Parathyroid adenoma (tissue), 2 donors: Measurements from ENCODE around the gene E2F8.

ENCODE experiments used
- H2AFZ ChIP-seq: fragments of 300-600 bp; sonication (generic); one replicate; pipeline ENCODE4 v1.7.0; 2017; ENCODE audit warnings: antibody characterized with exemption, mild to moderate bottlenecking
- H3K27ac ChIP-seq: fragments of 300-600 bp; sonication (generic); one replicate; pipeline ENCODE4 v1.7.0; 2017
- H3K27me3 ChIP-seq: fragments of 300-600 bp; sonication (generic); one replicate; pipeline ENCODE4 v1.7.0; 2017; ENCODE audit warnings: low read length; ENCODE audit not compliant: control insufficient read depth, insufficient read depth
- H3K36me3 ChIP-seq: fragments of 300-600 bp; sonication (generic); one replicate; pipeline ENCODE4 v1.7.0; 2017; ENCODE audit warnings: low read length; ENCODE audit not compliant: control insufficient read depth, insufficient read depth
- H3K4me1 ChIP-seq: fragments of 300-600 bp; sonication (generic); one replicate; pipeline ENCODE4 v1.7.0; 2017; ENCODE audit warnings: control low read depth
- H3K4me2 ChIP-seq: fragments of 300-600 bp; sonication (generic); one replicate; pipeline ENCODE4 v1.7.0; 2017; ENCODE audit warnings: low read length
- H3K4me3 ChIP-seq: fragments of 300-600 bp; sonication (generic); one replicate; pipeline ENCODE4 v1.7.0; 2017; ENCODE audit warnings: low read depth, low read length
- H3K79me2 ChIP-seq: fragments of 300-600 bp; sonication (generic); one replicate; pipeline ENCODE4 v1.7.0; 2017; ENCODE audit warnings: control low read depth
- H3K9ac ChIP-seq: fragments of 300-600 bp; sonication (generic); one replicate; pipeline ENCODE4 v1.7.0; 2017; ENCODE audit warnings: mild to moderate bottlenecking
- H3K9me3 ChIP-seq: fragments of 300-600 bp; sonication (generic); one replicate; pipeline ENCODE4 v1.7.0; 2017; ENCODE audit warnings: low read length; ENCODE audit not compliant: control insufficient read depth
- CTCF ChIP-seq: fragments of 300-600 bp; sonication (generic); IDR thresholded peaks from one replicate; pipeline ENCODE4 v1.7.0; 2017; ENCODE audit warnings: antibody characterized with exemption, mild to moderate bottlenecking
- donor health status: primary hyperparathyroidism.

The E2F8 gene

GRCh38 chr11:19201737-19202605 is 38.8 kb downstream of the E2F8 start, which contains the start of gene CSRP3:
Gene CSRP3 (minus strand): TSS chr11:19201983. CDS start chr11:19192448, 9,535 bp downstream.
- no peaks in the 10 kb centered on the region for H3K9me3 ChIP-seq
- H3K36me3 ChIP-seq: no peaks in the 10 kb centered on the region
- H3K27ac ChIP-seq: no peak within 1 kb of the TSS
- no peak for TF ChIP-seq CTCF
- no peaks in the 10 kb centered on the region for H3K27me3 ChIP-seq
- H3K4me2 ChIP-seq: no peak within 1 kb of the TSS
- H3K4me3 ChIP-seq: no peak within 1 kb of the TSS
- H3K79me2 ChIP-seq: no peaks in the 10 kb centered on the region
- H3K4me1 ChIP-seq: no peaks in the 10 kb centered on the region
- no peak within 1 kb of the TSS for H2AFZ ChIP-seq
- no peak within 1 kb of the TSS for H3K9ac ChIP-seq

GRCh38 chr11:19200410-19201201 is 40.1 kb downstream of the E2F8 start:
- Histone ChIP-seq H3K4me1 (no peaks in the 10 kb centered on the region), H3K9me3 (no peaks in the 10 kb centered on the region), H3K27ac (no peak overlapping the region), H3K79me2 (no peaks in the 10 kb centered on the region), H3K27me3 (no peaks in the 10 kb centered on the region), H3K36me3 (no peaks in the 10 kb centered on the region), H2AFZ (no peak overlapping the region), H3K4me3 (no peak overlapping the region), H3K4me2 (no peak overlapping the region), H3K9ac (no peak overlapping the region)
- no peak for TF ChIP-seq CTCF

GRCh38 chr11:19199771-19200170 is 41.0 kb downstream of the E2F8 start:
- Histone ChIP-seq H3K79me2 (no peaks in the 10 kb centered on the region), H3K4me1 (no peaks in the 10 kb centered on the region), H3K4me2 (no peak overlapping the region), H3K4me3 (no peak overlapping the region), H2AFZ (no peak overlapping the region), H3K27ac (no peak overlapping the region), H3K9ac (no peak overlapping the region), H3K27me3 (no peaks in the 10 kb centered on the region), H3K9me3 (no peaks in the 10 kb centered on the region), H3K36me3 (no peaks in the 10 kb centered on the region)
- no peak for TF ChIP-seq CTCF

- no peaks in the 10 kb centered on the region for H3K9me3 ChIP-seq
- no peak for TF ChIP-seq CTCF
- H3K4me1 ChIP-seq: no peaks in the 10 kb centered on the region
- H2AFZ ChIP-seq: no peak overlapping the region
- H3K27me3 ChIP-seq: no peaks in the 10 kb centered on the region
- H3K9ac ChIP-seq: no peak overlapping the region
- no peak overlapping the region for H3K27ac ChIP-seq
- H3K4me3 ChIP-seq: no peak overlapping the region
- no peaks in the 10 kb centered on the region for H3K36me3 ChIP-seq
- H3K79me2 ChIP-seq: no peaks in the 10 kb centered on the region
- H3K4me2 ChIP-seq: no peak overlapping the region
Observed at GRCh38 chr11:19199048-19199447, 41.7 kb downstream of the E2F8 start.
